Measurements from ENCODE around the gene CCDC141.
A peak's percentile ranks its signal among the peaks of the same experiment; 100 is the strongest.

CCDC141 gene

DNA sequence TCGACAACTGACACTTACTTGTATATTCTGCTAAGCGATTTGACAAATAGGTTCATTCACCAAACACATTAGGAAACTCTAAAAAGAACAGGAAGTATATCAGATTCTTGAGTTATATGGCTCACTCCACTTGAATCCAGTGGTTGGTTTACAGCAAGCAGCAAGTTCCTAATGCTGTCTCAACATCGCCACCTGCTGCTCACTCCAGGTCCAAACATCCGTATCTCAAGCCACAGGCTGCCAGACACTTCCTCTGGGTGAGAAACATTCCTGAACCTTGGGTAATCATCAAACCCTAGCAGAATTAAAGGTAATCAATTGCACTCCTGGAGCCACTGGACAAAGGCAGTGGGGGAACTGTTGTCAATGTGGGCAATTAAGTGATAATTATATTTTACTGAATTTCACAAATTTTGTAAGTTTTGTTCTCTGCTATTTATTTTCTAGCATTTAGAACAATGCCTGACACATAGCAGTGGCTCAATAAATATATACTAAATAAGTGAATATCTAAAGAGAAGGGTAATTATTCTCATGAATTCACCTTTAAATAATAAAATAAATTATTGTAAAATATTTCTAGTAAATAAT is 135.6 kb downstream of the CCDC141 start:
- peak; percentile 64 for DNase-seq (ENCODE audit: low spot score)
- peak; percentile 75 for FAIRE-seq

DNA sequence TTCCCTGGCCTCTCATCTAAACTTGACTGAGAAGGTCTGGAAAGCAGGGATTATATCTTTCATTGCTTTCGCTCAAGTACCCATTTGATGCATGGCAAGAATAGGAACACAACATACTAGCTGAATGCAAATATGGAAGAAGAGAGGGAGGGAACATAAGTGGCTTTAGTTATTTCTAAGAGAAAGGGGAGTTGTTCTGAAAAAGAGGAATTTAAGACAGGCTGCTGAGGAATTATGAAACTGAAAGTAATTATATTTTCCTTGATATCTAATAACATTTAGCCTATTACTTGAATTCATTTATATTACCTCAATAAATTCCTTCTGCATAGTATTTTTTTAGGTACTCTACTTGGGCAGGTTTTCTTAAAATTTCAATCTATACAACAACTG is 136.9 kb downstream of the CCDC141 start:
- no peak for FAIRE-seq
- no peak for DNase-seq (ENCODE audit: low spot score)

DNA sequence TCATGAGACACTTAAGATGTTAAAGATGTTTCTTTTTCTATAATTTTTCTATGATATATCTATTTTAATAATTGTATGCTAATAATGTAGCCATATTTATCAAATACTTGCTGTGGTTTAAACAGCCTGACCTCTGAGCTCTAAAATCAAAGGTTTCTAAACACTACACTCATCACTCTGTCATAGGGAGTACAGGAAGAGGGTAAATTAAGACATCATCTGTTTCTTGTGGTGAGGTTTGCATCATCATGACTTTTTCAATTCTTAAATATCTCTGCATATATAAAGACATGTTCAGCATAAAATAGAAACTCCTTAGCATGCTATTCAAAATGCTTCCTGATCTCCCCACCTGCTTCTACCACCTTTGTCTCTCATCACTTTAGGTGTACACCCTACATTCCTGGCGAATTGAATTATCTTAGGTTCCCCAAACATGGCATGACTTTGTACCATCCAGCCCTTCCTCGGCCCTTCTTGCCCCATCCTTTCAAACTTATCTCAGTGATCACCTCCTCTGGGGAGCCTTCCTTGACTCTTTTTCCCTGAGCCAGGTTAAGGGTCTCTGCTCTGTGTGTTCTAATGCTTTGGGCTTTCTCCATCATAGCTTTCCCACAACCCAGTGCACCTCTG is 137.4 kb downstream of the CCDC141 start:
- FAIRE-seq (no peak), DNase-seq (ENCODE audit: low spot score) (no peak)

DNA sequence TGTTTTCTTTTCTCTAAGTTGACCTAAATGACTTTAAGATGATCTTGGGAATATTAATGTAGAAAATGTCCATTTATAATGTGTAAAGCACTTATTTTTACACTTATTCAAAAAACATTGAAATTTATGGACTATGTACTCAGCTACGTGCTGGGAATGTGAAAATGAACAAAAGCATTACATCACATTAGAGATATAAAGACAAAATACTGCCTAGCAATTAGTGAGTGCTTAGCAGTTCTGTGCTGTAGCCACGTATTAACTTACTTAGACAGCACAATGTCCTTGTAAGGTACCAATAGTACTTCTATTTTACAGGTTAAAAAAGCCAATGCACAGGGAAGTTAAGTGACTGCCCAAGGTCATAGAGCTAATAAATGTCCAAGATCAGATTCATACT is 138.9 kb downstream of the CCDC141 start:
- DNase-seq (ENCODE audit: low spot score) (no peak), FAIRE-seq (no peak)

DNA sequence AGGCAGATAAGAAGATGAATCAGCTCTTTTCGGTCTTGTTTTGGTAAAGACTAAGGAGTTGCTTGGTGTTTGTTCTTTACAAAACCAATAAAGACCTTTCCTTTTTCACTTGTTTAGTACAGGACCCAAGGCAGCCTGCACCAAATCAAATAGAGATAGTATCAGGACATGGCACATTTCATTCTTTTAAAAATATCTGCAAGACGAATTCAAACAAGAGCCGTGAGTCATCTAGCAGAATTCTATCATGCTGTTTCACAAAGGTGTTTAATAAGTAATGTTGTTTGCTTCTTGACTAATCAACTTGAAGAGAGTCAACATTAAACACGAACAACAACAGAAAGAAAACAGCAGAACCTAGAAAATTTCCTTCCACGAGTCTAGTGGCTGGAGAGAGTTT is 139.9 kb downstream of the CCDC141 start:
- DNase-seq (ENCODE audit: low spot score) = no peak
- FAIRE-seq = no peak

DNA sequence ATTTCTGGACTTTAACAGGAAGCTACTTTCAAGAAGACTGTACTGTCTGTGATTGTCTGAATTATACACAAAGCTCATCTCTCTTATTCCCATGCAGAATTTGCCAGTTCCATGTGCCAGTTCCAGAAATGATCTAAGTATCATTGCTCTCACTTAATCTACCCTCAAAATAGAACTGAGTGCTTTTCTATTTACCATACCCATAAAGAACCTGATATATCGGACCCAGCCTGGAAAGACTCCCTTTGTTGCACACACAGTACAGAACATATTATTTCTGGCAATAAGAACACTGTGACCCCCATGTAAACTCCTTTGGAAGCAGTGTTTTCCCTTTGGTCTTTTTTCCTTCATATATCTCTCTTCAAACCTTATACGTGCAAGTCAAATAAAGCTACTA is 140.4 kb downstream of the CCDC141 start:
- DNase-seq (ENCODE audit: low spot score) = no peak

DNA sequence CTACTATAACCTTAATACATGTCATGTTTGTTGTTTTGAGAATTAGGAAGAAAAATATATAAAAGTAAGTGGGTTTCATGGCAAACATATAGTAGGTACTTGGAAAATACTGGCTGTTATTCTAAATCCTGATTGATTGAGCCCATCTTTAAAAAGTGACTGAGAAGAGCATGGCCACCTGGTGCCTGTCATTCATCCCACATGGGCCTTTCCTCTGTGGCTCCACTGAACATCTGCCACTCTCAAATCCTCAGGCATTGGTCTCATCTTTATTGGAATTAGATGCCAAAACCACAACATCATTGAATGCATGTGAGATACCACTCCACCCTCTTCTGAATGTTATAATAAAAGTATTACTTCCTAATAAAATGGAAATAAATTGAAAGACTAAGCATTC is 141.1 kb downstream of the CCDC141 start:
- no peak for FAIRE-seq
- no peak for DNase-seq (ENCODE audit: low spot score)

More for the DNA sequence above, 140.4 kb downstream of the CCDC141 start:
- FAIRE-seq = no peak

DNA sequence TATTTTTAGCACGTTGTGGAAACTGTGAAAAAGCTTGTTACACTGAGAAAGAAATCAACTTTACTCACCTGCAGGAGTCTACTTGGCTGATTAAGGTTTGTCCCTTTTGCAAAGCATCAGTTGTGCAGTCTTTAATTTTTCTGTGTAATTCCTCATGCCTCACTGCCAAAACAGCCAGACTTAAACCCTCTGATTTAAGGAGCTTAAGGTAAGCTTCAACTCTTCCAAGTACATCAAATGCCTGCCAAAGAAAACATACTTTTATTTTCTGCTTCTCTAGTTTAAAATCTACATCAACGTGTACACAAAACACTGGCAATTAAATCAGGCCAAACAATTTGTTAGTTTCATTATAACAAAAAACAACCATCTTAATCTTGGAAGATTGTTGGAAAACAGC is 144.7 kb downstream of the CCDC141 start:
- DNase-seq (ENCODE audit: low spot score) (no peak), FAIRE-seq (no peak)

DNA sequence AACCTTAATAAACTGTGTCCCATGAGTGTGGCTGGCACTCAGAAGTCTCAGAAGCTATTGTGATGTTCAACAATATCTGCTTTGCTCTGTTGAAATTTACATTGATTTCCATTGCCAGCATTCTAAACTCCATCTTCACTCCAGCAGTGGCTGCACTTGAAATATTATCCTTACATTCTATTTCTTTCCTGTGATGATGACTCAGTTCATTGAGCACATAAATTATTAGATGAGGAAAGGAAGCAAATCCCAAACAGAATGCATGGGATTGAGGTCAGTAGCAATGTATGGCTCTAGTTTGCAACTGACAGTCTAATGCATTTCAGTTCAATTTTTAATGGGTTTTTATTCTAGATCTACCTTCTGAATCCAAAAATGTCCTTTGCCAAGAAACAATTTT is 150.3 kb downstream of the CCDC141 start:
- FAIRE-seq = no peak

DNA sequence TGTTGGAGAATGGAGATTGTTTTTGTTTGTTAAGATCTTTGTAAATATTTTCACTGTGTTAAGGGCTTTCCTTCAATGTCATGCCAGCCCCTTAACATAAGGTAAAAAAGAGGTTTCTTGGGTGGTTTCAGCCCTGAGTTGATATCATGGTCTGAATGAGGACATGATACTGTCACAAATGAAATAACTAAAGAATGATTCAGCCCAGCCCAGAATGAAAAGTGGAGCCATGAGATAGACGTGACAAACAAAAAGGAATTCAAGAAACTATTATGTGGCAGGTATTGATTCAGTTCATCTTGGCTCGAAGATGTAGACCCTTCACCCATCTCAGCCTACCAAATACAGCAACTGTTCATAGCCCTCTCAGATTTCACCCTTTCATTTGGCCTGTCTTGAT is 154.1 kb downstream of the CCDC141 start:
- FAIRE-seq = no peak
- no peak for DNase-seq (ENCODE audit: low spot score)

More for the DNA sequence above, 150.3 kb downstream of the CCDC141 start:
- DNase-seq (ENCODE audit: low spot score) = no peak

DNA sequence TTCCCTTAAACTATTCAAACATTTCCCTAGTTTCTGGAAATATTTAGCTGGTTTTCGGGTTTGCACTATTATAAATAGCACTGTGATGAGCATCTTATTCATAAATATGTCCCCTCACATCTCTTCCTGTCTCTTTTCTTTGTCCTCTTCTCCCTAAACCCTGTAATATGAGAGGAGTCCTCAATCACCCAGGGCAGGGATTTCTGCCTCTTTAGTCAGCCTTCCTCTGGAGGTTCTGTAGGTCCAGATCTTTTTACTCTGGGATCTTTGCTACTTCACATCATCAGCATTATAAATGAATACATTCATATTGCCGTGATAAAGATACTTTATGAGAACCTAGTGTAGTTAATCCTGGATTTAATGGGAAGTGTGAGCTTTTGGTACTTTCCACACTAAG is 154.8 kb downstream of the CCDC141 start:
- DNase-seq (ENCODE audit: low spot score) = no peak
- no peak for FAIRE-seq

DNA sequence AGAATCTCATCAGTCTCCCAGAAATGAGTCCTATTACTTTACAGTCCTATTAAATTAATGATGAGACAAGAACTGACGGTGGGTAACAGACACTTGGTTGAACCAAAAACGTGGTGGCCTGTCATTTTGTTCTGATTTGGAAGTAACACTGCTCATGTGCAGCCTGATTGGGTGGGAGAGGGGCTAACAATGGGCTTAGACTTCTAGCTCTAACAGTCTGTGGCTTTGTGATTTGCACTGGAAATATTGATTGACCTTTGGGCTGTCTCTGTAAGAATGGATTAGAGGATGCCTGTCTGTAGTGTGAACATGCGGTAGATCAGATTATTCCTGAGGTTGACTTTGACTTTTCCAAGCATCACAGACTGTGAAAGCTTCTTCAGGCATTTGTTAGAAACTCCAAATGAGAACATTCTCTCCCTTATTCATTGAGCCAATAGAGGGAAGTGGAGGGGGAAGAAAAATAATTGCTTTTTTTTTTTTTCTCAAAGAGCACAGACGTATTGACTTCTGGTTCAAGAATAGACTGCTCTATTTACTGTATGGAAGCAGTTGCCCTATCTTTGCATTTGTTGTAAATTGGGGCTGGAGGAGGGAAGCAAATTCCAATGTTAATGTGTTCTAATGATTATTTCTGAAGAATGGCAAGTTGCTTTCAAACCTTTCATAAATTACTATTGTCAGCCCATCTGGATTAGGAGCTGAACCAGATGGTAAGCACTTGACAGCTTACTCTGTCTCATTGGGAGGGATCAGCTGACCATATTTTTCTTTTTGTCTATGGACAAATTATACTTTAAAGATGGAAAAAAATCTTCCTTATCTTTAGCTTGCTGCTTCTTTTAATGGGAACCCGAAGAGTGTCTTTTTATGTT is 156.9 kb downstream of the CCDC141 start:
- FAIRE-seq (no peak), DNase-seq (ENCODE audit: low spot score) (no peak)

DNA sequence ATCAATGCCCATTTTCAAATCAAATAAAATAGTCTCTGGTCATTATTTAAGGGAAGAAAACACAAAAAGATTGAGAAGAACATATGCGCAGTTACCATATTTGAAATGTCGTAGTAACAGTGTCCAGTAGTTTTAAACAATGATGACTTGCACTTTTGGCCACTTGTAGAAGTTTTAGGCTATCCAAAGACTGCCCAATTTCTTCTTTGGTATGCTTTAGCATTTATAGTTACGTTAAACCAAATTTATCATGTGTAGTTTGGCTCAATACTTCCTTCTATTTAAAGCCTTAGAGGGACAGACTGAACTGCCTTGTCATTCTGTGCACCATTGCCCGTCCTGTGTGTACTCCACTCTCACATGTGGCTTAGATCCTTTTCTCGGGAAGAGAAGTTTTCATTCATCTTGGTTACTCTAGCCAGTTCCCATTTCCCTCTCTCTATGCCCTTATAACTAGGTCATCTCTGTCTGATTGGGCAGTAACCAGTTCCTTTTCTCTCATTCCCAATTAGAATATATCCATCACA is 157.9 kb downstream of the CCDC141 start:
- no peak for FAIRE-seq
- no peak for DNase-seq (ENCODE audit: low spot score)

DNA sequence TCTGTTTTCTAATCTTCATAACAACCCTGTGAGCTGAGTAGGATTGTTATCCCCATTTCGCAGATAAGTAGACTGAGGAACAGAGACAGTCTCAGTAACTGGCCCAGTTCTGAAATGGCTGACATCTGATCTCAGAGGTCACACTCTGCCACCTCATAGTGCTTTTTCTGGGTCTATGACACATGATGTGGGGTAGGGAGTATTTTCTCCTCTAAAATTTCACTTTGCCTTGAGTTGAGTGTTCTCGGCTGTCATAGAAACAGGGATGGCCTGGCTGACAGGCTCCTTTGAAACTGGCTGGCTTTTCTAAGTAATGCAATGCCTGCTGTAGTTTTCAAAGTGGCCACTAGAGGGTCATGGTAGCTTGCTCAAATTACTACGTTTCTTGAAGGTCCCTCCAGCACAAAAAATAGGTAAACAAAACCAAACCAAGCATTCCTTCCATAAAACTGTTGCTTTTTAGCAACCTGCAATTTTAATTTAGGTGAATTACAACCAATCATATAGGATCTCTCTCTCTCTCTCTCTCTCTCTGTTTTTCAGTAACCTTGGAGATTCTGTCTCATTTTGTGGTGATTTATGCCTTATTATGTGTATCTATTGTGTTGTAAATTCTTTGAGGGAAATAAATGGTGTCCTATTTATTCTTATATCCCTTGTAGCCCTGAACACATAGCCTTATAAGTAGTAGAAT is 158.5 kb downstream of the CCDC141 start:
- FAIRE-seq (peak; percentile 27), DNase-seq (ENCODE audit: low spot score) (peak; percentile 25)

DNA sequence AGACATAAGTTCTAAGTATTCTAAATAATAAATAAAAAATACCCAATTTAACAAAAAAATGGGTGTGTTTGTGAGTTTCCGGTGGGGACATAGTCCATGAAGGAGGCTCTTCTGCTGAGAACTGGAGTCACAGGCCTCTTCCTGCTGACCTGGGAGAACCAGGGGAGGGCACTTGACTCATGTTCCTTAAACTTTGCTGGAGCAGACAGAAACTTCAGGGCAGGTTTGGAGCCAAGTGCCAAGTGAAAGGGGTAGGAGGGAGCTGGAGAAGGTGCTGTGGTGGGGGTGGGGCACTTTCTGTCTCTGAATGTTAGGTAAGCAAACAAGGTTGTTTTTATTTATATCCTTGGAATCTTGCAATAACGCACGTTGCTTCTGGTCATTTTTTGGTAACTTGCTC is 163.9 kb downstream of the CCDC141 start:
- DNase-seq (ENCODE audit: low spot score) = no peak
- FAIRE-seq = no peak

DNA sequence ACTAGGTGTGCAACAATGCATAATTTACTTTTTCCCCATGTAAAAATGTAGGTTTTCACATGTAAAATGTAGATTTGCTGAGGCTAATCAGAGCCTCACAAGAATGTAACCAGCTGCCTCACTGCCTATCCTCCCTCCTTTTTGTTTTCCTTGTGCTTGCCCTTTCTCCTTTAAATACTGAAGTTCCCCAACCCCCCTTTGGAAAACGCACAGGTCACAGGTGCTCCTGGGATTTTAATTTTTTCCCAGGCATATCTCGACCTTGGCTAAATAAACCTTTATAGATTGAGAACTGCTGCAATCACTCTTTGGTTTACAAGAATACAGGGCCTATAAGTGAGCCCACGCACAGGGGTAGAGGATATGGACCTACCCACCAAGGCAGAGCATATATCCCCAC is 165.5 kb downstream of the CCDC141 start:
- no peak for FAIRE-seq
- no peak for DNase-seq (ENCODE audit: low spot score)

DNA sequence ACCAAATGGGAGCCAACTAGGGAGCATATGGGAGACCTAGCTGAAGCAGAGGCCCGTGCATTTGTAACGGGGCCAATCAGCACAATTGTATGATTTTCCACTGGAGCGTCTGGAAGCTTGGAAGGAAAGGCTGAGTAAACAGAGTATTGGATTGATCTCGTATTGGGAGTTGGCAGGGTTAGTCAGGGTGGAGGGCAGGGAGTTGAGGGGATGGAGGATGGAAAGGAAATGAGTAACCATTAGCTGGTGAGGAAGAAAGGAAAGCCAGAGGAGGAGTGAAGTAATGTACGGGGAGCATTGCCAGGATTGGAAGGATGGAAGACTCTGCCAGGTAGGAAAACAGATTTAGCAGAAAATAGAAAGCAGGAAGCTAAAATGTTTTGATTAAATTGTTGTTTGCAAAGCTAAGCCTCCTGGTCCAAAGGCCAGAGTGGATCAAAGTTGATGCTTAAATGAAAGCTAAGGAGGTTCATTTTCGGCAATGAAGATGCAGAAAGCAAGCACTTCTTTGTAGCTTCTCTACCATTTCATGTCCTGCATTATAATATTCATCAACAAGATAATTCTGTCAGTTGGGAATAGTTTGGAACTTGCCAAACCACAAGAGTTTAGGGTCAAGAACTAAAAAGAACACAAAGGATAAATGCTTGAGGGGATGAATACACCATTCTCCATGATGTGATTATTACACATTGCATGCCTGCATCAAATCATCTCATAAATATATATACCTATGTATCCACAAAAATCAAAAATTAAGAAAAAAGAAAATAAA is 167.1 kb downstream of the CCDC141 start:
- DNase-seq (ENCODE audit: low spot score) (no peak), FAIRE-seq (no peak)

DNA sequence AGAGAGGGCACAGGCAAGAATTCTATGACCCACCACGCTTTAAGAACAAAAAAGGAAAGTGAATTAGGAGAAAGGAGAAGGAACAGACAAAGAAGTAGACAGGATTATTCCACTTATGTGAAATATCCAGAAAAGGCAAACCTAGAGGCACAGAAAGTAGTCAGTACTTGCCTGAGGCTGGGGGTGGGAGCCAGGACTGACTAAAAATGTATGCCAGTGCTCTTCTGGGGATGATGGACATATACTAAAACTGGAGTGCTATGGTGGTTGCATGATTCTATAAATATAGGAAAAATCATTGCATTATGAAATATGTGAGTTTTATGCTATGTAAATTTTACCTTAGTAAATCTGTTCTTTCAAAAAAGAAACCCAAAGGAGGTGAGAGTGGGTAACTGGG is 168.9 kb downstream of the CCDC141 start:
- DNase-seq (ENCODE audit: low spot score) (no peak), FAIRE-seq (no peak)

DNA sequence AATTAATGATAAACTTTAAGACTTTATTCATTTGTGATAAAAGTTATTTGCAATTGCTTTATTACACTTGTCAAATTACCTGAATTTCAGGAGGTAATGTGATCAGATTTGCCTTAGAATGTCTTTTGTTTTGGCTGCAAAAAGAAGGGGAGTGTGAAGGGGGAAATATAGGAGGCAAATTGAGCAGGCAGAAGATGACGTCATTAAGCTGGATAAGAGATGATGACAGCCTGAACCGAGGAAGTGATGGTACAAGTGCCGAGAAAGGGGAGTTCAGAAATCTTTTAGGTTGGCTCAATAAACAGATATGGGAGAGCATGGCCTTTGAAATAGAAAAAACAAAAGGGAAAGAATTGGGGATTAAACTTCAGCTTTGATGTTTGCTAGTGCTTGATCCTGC is 169.7 kb downstream of the CCDC141 start:
- FAIRE-seq (no peak), DNase-seq (ENCODE audit: low spot score) (no peak)

DNA sequence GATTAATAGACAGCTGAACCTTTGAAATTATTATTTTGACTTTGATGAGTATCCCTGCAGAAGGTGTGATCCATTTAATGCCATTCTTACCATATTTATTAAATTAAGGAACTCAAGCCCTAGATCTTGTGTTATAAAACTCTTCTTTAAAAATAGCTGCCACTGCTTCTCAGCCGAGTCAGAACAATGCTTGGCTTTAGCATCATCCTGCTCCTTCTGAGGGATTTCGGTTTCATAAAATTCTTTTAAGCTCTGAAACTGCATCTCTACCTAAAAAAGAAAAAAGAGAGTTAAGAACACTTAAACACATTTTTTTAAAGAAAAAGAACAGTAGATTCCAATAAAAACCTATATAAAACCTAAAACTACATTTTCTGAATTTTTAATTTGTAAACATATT is 172.1 kb downstream of the CCDC141 start:
- no peak for DNase-seq (ENCODE audit: low spot score)
- no peak for FAIRE-seq
